Cerebellar nuclear complex (tissue), 1 donor: ENCODE results near the gene TBCE.
"Not testable (repeated sequence)": the region's sequence is repeated elsewhere in the genome, so short reads cannot be mapped to it uniquely, and the experiment has no call there.

Source experiments
- DNase-seq, 2 experiments: peaks; one replicate each; lab custom pipeline; 2025; lab: John Stamatoyannopoulos, UW

Gene TBCE

DNA sequence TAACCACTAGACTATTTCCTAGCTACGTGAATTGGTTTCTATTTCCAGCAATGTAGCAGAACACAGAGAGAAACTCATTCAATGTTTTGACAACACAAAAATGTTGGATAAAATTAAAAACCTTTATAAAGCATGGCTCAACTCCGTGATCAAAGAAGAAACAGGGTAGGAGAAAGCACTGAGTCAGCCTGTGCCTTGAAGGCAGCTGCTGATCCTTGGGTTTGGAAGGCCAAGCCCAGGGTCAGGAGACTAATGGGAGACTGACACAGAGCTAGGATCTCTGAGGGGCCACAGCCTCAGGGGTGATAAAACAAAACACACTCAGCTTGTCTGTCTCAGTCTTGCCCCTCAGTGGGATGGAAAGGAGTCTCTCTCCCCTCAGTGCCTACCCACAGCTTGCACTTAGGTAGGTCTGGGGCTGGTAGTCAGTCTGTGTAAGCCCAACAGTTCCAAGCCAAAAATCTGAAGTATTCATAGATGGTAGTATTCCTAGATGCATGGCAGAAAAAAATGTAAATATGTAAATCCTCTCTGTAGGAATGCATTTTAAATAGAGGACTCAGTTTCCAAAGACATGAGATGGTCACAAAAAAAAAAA lies 83.8 kb downstream of the TBCE start:
- no peak for DNase-seq

GRCh38 chr1:235454021-235454420 lies 86.8 kb downstream of the TBCE start:
- DNase-seq, result no peak

DNA sequence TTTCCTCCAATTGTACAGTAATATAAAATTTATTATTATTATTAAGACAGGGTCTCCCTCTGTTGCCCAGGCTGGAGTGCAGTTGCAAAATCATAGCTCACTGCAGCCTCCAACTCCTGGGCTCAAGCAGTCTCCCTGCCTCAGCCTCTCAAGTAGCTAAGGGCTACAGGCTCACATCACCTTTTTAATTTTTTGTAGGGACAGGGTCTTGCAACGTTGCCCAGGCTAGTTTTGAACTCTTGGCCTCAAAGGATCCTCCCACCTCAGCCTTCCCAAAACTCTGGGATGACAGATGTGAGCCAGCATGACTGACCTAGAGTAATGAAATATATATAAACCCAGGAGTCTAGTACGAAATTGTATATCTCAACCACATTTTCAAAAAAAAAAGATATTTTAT lies 87.9 kb downstream of the TBCE start:
- DNase-seq, result no peak

- DNase-seq, result no peak
These were observed 88.6 kb downstream of the TBCE start for GRCh38 chr1:235455823-235456222.

DNA sequence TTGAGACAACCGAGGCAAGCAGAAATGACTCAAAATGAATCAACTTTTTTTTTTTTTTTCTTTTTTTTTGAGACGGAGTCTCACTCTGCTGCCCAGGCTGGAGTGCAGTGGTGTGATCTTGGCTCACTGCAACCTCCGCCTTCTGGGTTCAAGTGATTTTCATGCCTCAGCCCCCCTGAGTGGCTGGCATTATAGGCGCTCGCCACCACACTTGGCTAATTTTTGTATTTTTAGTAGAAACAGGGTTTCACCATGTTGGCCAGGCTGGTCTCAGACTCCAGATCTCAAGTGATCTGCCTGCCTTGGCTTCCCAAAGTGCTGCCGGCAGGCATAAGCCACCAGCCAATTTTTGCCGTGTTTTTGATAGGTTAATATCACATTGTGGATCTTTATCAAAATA lies 90.6 kb downstream of the TBCE start:
- DNase-seq, result not testable (repeated sequence)

GRCh38 chr1:235460770-235461169 lies 93.5 kb downstream of the TBCE start:
- DNase-seq, result no peak

DNA sequence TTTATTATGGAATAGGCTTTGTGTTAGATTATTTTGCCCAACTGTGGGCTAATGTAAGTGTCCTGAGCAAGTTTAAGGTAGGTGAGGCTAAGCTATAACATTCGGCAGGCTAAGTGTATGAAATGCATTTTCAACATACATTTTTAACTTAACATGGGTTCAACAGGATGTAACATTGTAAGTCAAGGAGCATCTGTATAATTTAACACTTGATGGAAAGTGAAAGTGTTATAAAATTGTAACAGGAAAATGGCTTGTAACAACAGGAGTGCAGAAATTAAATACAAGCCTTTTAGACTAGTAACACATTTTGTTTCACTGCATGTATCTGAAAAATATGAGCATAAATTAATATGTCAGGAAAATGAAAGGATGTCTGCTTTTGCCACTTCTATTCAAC lies 94.7 kb downstream of the TBCE start:
- no peak for DNase-seq

DNA sequence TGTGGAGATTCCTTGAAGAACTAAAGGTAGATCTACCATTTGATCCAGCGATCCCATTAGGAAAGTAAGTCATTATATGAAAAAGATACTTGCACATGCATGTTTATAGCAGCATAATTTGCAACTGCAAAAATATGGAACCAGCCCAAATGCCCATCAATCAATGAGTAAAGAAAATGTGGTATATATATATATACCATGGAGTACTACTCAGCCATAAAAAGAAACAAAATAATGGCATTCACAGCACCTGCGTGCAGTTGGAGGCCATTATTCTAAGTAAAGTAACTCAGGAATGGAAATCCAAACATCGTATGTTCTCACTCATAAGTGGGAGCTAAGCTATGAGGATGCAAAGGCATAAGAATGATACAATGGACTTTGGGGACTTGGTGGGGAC lies 95.6 kb downstream of the TBCE start:
- DNase-seq, result not testable (repeated sequence)

DNA sequence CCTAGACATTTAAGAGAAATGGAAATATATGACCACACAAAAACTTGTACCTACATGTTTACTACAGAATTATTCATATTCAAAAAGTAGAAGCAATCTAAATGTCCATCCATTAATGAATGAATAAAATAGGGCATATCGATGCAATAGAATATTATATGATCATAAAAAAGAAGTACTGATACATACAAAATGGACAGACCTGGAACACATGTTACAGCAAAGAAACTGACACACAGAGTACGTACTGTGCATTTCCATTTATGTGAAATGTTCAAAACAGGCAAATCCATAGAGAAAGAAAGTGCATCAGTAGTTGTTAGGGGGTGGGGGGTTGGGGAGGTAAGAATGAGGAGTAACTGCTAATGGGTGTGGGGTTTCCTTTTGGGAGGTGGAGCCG lies 97.8 kb downstream of the TBCE start:
- no peak for DNase-seq

DNA sequence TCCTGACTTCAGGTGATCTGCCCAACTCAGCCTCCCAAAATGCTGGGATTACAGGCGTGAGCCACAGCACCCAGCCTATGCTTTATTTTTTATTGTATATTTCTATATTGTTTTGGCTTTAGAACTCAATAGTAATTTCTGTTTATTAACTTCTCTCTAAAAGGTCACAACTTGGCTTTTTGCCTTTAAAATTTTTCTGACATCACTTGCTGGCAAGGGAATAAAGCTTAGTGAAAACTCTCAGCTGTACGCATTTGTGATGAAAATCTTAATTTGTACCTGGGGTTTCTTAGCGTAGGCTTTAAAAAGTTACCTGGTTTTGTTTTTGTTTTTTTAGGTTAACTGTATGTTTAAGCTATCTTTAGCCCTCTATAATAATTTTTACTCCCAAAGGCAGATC lies 100.8 kb downstream of the TBCE start:
- DNase-seq, result no peak

DNA sequence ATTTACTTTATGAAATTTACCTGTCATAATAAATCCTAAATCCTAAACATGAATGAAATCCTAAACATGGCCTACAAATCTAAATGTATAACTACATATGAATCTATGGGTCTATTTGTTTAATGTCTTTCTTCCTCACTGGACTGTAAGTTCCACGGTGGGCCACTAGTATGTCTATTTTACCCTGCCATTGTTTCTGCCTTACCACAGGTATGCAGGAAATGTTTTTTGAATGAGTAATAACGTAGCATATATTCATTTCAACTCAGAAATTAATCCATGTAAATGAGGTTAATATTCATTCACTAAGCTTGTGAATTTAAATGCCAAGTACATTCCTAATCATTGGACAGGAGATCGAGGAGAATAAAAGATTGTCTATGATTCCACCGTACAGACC lies 101.7 kb downstream of the TBCE start:
- no peak for DNase-seq

- DNase-seq, result not testable (repeated sequence)
These were observed 102.7 kb downstream of the TBCE start for GRCh38 chr1:235469897-235470296.

DNA sequence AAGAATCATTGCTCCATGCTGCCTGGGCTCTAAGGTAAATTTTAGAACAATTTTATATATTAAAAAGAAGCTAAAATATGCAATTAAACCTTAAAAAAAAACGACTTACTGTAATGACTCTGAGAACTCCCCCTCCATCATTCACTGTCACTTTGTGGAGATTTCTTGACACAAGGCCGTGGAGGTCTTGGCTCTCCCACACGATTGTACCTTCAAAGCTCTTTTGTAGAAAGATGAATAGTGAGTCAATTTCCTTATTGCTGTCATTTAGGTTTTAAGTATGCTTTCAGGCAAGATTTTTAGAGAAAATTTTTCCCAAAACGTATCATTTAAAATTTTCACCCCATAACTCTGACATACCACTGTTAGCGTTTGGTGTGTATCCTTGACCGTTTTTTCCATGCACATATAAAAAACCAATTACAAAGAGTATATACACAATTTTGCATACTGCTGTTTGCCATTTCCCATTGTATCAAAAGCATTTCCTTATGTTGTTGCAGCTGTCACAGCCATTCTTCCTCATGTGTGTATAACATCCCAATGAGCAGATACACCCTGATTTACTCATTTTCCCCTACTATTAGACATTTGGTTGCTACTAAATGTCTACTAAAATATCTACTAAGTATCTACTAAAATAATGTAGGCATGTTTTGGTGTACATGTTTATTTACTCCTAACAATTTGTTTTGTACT lies 103.7 kb downstream of the TBCE start:
- no peak for DNase-seq

- no peak for DNase-seq
These were observed 106.6 kb downstream of the TBCE start for GRCh38 chr1:235473806-235474205.

GRCh38 chr1:235483090-235483489 lies 115.9 kb downstream of the TBCE start:
- no peak for DNase-seq

DNA sequence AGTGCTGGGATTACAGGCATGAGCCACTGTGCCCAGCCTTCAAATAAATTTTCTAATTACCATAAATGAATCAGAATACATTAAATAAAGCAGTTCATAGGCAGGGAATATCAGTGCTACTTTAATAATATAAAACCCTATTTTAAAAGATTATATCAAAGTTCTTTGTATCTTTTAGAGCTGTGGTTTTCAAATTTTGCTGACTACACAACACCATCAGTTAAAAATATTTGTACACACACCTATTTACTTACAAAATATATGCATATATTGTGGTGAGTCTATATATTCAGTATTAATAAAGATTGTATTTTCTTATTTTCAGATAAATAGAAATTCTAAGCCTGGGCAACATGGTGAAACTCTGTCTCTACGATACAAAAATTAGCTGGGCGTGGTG lies 118.3 kb downstream of the TBCE start:
- DNase-seq, result no peak

- no peak for DNase-seq
These were observed 119.1 kb downstream of the TBCE start for GRCh38 chr1:235486321-235486720.

- no peak for DNase-seq
These were observed 124.4 kb downstream of the TBCE start for GRCh38 chr1:235491644-235492043.

- DNase-seq, result no peak
These were observed 127.3 kb downstream of the TBCE start for GRCh38 chr1:235494531-235494930.

DNA sequence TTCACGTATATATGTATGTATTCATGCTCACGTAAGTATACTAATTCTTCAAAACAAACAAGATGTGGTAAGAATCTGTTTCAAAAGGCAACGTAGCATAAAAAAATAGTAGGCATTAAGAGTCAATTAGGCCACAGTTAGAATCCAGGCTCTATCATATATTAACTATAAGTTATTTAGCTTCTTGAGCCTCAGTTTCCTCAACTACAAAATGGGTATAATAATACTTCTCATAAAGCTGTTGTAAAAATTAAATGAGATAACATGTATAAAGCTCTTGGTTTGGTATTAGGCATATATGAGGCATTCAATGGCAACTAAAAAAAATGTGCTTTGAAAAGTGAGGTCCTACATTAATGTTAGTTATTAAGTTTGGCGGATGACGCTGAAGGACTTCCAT lies 127.8 kb downstream of the TBCE start:
- DNase-seq, result no peak

GRCh38 chr1:235495551-235495950 lies 128.3 kb downstream of the TBCE start:
- no peak for DNase-seq

- DNase-seq, result no peak
These were observed 133.8 kb downstream of the TBCE start for GRCh38 chr1:235500971-235501540.
